Trophoblast cell (in vitro differentiated cells and primary cell): Measurements from ENCODE around the gene MT3.

Experiments
- DNase-seq, 2 donors: peaks; one replicate each; pipeline ENCODE4 v3.0.0-alpha.2; 2016
- H2AFZ ChIP-seq: 2 replicates; pipeline ENCODE4 v1.6.1; 2013; ENCODE audit warnings: low read length, moderate library complexity, mild to moderate bottlenecking; ENCODE audit not compliant: insufficient read depth, poor library complexity
- H2AK5ac ChIP-seq: 2 replicates; pipeline ENCODE4 v1.6.1; 2013; ENCODE audit warnings: mild to moderate bottlenecking, low read length
- H2BK120ac ChIP-seq: 2 replicates; pipeline ENCODE4 v1.6.1; 2013; ENCODE audit warnings: low read length, mild to moderate bottlenecking, moderate library complexity; ENCODE audit not compliant: insufficient read depth, poor library complexity
- H2BK12ac ChIP-seq: 2 replicates; pipeline ENCODE4 v1.6.1; 2013; ENCODE audit warnings: mild to moderate bottlenecking, low read length, moderate library complexity
- H2BK5ac ChIP-seq: 2 replicates; pipeline ENCODE4 v1.6.1; 2013; ENCODE audit warnings: low read length, low read depth, moderate library complexity, mild to moderate bottlenecking; ENCODE audit not compliant: poor library complexity
- H3K14ac ChIP-seq: 2 replicates; pipeline ENCODE4 v1.6.1; 2013; ENCODE audit warnings: mild to moderate bottlenecking, low read length
- H3K18ac ChIP-seq: 2 replicates; pipeline ENCODE4 v1.6.1; 2013; ENCODE audit warnings: mild to moderate bottlenecking, low read length
- H3K23ac ChIP-seq: 2 replicates; pipeline ENCODE4 v1.6.1; 2013; ENCODE audit warnings: low read length
- H3K27ac ChIP-seq: 2 replicates; pipeline ENCODE4 v1.5.1; 2013; ENCODE audit warnings: low read depth, mild to moderate bottlenecking, inconsistent platforms, low read length, moderate library complexity
- H3K27me3 ChIP-seq: 2 replicates; pipeline ENCODE4 v1.6.1; 2013; ENCODE audit warnings: inconsistent platforms, mild to moderate bottlenecking, low read length, moderate library complexity; ENCODE audit not compliant: insufficient read depth
- H3K36me3 ChIP-seq, 2 experiments: 1 replicate in 1 of 2; 2 replicates in 1 of 2; pipeline ENCODE4 v1.6.1; 2013; ENCODE audit warnings: low read length in 2 of 2, mild to moderate bottlenecking in 2 of 2, moderate library complexity in 1 of 2; ENCODE audit not compliant: insufficient read depth in 2 of 2, control insufficient read depth in 1 of 2
- H3K4ac ChIP-seq: 2 replicates; pipeline ENCODE4 v1.6.1; 2013; ENCODE audit warnings: low read depth, mild to moderate bottlenecking, low read length, moderate library complexity
- H3K4me1 ChIP-seq, 2 experiments: 1 replicate in 1 of 2; 2 replicates in 1 of 2; pipeline ENCODE4 v1.6.1; 2013; ENCODE audit warnings: low read length in 2 of 2, mild to moderate bottlenecking in 2 of 2, moderate library complexity in 1 of 2; ENCODE audit not compliant: insufficient read depth in 2 of 2, control insufficient read depth in 1 of 2
- H3K4me2 ChIP-seq: 2 replicates; pipeline ENCODE4 v1.6.1; 2013; ENCODE audit warnings: inconsistent platforms, mild to moderate bottlenecking, low read length, moderate library complexity
- H3K4me3 ChIP-seq: 2 replicates; pipeline ENCODE4 v1.5.1; 2013; ENCODE audit warnings: mild to moderate bottlenecking, low read depth, low read length, inconsistent platforms
- H3K79me1 ChIP-seq: one replicate; pipeline ENCODE4 v1.6.1; 2013; ENCODE audit warnings: low read length
- H3K79me2 ChIP-seq: 2 replicates; pipeline ENCODE4 v1.6.1; 2013; ENCODE audit warnings: low read length, mild to moderate bottlenecking; ENCODE audit not compliant: control insufficient read depth, insufficient read depth, poor library complexity
- H3K9ac ChIP-seq: 2 replicates; pipeline ENCODE4 v1.6.1; 2013; ENCODE audit warnings: mild to moderate bottlenecking, low read length
- H3K9me3 ChIP-seq: 2 replicates; pipeline ENCODE4 v1.6.1; 2013; ENCODE audit warnings: low read depth, mild to moderate bottlenecking, control low read depth, inconsistent platforms, low read length; ENCODE audit not compliant: insufficient read depth
- H4K12ac ChIP-seq: 2 replicates; pipeline ENCODE4 v1.6.1; 2013; ENCODE audit warnings: low read depth, mild to moderate bottlenecking, low read length, moderate library complexity
- H4K8ac ChIP-seq: 2 replicates; pipeline ENCODE4 v1.6.1; 2013; ENCODE audit warnings: low read depth, mild to moderate bottlenecking, low read length, moderate library complexity
- H4K91ac ChIP-seq: one replicate; pipeline ENCODE4 v1.6.1; 2013; ENCODE audit warnings: low read depth, mild to moderate bottlenecking, low read length, moderate library complexity
- WGBS: extraction: QIAGEN DNeasy Blood & Tissue Kit; methylation state at CpG from one replicate; pipeline ENCODE4 v1.1.7; 2013; ENCODE audit warnings: missing lambda C conversion rate; ENCODE audit not compliant: insufficient read length, insufficient coverage; ENCODE audit errors: extremely low coverage; 5-methylcytosine and 5-hydroxymethylcytosine counted together

MT3 gene

DNA sequence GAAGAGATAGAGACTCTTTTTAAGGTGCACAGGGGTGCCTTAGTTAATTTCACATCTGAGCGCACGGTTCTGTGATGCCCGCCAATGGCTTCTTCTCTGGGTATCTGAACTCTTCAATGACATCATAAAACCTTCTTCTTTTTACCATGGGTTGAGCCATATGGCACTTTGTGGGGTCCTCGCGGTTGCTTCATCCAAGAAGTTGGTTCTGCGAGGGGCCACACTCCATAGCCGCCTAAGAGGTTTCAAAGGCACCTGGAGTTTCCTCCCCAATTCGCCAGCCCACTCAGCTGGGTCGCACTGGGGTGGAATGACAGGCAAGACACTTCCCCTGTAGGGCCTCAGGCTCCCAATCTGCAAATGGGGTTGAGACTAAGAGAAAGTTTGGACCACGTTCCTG is 34.9 kb upstream of the MT3 start:
- H3K27ac ChIP-seq, result no peak overlapping the region
- no peak overlapping the region for H3K9ac ChIP-seq
- H2BK120ac ChIP-seq, result no peak overlapping the region
- no peak overlapping the region for H3K4me3 ChIP-seq
- H3K18ac ChIP-seq, result no peak overlapping the region
- no peaks in the 10 kb centered on the region for H3K27me3 ChIP-seq
- no peak overlapping the region for H2AK5ac ChIP-seq
- H4K8ac ChIP-seq, result no peak overlapping the region
- H2BK5ac ChIP-seq, result no peak overlapping the region
- H4K91ac ChIP-seq, result no peak overlapping the region
- H2AFZ ChIP-seq, result no peak overlapping the region
- H3K4me2 ChIP-seq, result no peak overlapping the region
- H3K4ac ChIP-seq, result no peak overlapping the region
- H3K79me2 ChIP-seq, result no peaks in the 10 kb centered on the region
- WGBS, result no CpG with 5 or more reads among the region's 10 CpGs
- no peak overlapping the region for H2BK12ac ChIP-seq
- H3K9me3 ChIP-seq, result peaks cover 2% of the 10 kb centered on the region
- H3K4me1 ChIP-seq, result no peaks in the 10 kb centered on the region
- H3K36me3 ChIP-seq, result no peaks in the 10 kb centered on the region
- H4K12ac ChIP-seq, result no peak overlapping the region
- no peak for DNase-seq
- H3K79me1 ChIP-seq, result no peaks in the 10 kb centered on the region
- no peak overlapping the region for H3K14ac ChIP-seq
- no peak overlapping the region for H3K23ac ChIP-seq

DNA sequence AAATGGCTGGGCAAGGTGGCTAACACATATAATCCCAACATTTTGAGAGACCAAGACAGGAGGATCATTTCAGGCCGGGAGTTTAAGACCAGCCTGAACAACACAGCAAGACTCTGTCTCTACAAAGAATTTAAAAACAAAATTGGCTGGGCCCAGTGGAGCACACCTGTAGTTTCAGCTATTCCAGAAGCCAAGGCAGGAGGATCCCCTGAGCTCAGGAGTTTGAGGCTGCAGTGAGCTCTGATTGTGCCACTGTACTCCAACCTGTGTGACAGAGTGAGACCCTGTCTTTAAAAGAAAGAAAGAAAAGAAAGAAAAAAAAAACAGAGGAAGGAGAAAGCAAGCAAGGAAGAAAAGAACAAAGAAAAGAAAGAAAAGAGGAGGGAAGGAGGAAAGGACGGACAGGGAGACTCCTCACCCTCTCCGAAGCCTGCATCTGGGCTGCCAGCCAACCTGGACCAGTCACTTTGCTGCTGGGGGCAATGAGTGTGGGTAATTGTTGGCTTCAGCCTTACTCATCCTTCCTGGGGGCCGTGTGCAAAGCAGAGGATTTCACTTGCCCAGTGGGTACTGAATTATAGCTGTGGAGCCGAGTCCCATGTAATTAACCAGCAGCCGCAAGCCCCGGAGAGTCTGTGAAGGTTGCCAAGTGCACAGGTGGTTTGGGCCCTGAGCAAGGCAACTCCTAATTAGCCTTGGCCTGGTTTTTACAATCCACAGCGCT is 31.1 kb upstream of the MT3 start:
- H4K12ac ChIP-seq, result no peak overlapping the region
- WGBS, result no CpG with 5 or more reads among the region's 8 CpGs
- no peak for DNase-seq
- no peak overlapping the region for H4K91ac ChIP-seq
- no peak overlapping the region for H3K18ac ChIP-seq
- H3K27ac ChIP-seq, result no peak overlapping the region
- H3K79me2 ChIP-seq, result no peaks in the 10 kb centered on the region
- H3K4me1 ChIP-seq, result no peaks in the 10 kb centered on the region
- no peak overlapping the region for H3K4me2 ChIP-seq
- no peaks in the 10 kb centered on the region for H3K79me1 ChIP-seq
- H3K4ac ChIP-seq, result no peak overlapping the region
- no peak overlapping the region for H3K4me3 ChIP-seq
- H2BK120ac ChIP-seq, result no peak overlapping the region
- H2AFZ ChIP-seq, result no peak overlapping the region
- no peak overlapping the region for H2BK12ac ChIP-seq
- H3K9ac ChIP-seq, result no peak overlapping the region
- H3K14ac ChIP-seq, result no peak overlapping the region
- H3K36me3 ChIP-seq, result no peaks in the 10 kb centered on the region
- H3K9me3 ChIP-seq, result no peaks in the 10 kb centered on the region
- no peak overlapping the region for H4K8ac ChIP-seq
- no peaks in the 10 kb centered on the region for H3K27me3 ChIP-seq
- H2BK5ac ChIP-seq, result no peak overlapping the region
- no peak overlapping the region for H3K23ac ChIP-seq
- no peak overlapping the region for H2AK5ac ChIP-seq

DNA sequence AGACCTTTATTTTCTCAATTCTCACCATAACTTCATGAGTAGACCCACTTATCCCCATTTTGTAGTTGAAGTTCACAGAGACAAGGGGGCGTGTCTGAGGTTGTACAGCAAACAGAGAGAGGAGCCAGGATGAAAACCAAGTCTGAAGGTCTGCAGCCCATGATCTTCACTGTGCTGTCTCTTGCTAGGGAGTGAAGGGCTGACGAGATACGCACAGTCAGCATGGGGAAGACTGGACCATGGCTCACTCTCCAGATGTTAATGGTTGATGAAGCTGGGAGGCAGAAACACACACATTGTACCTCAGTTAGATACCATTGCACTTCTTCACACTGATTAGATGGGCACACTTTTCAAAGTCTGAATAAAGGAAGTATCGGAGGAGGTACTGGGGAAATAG is 30.2 kb upstream of the MT3 start:
- Histone ChIP-seq H3K4ac (no peak overlapping the region), H3K23ac (no peak overlapping the region), H2BK120ac (no peak overlapping the region), H4K8ac (no peak overlapping the region), H3K18ac (no peak overlapping the region), H3K14ac (no peak overlapping the region), H2AFZ (no peak overlapping the region), H3K36me3 (no peaks in the 10 kb centered on the region), H3K4me2 (no peak overlapping the region), H4K12ac (no peak overlapping the region), H3K27me3 (no peaks in the 10 kb centered on the region), H3K79me2 (no peaks in the 10 kb centered on the region), H2BK5ac (no peak overlapping the region), H4K91ac (no peak overlapping the region), H2BK12ac (no peak overlapping the region), H3K4me1 (no peaks in the 10 kb centered on the region), H3K9me3 (no peaks in the 10 kb centered on the region), H3K79me1 (no peaks in the 10 kb centered on the region), H3K27ac (no peak overlapping the region), H3K4me3 (no peak overlapping the region), H2AK5ac (no peak overlapping the region), H3K9ac (no peak overlapping the region)
- no CpG with 5 or more reads among the region's 4 CpGs for WGBS
- DNase-seq, result no peak

DNA sequence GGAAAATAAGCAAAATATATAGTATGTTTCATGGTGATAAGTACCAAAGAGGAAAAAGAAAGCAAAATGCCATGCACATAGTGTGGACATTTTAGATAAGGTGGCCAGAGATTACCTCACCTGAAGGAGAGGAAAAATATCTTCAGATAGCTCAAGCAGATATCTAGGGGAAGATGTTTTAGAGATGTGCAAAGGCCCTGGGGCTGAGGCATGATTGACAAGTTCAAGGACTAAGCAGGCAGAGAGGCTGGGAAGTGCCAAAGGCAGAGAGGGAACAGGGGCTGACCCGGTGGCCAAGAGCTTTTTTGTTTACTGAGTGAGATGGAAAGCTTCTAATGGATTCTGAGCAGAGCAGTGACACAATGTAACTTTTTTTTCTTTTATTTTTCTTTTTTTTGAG is 28.9 kb upstream of the MT3 start:
- no peak overlapping the region for H2AK5ac ChIP-seq
- H4K12ac ChIP-seq, result no peak overlapping the region
- H3K18ac ChIP-seq, result no peak overlapping the region
- no peaks in the 10 kb centered on the region for H3K4me1 ChIP-seq
- H3K79me1 ChIP-seq, result no peaks in the 10 kb centered on the region
- DNase-seq, result peak; percentile 84 to 90
- no peak overlapping the region for H4K91ac ChIP-seq
- no peak overlapping the region for H3K4ac ChIP-seq
- no peak overlapping the region for H3K14ac ChIP-seq
- H3K27ac ChIP-seq, result no peak overlapping the region
- no peak overlapping the region for H2BK5ac ChIP-seq
- no peak overlapping the region for H3K23ac ChIP-seq
- H4K8ac ChIP-seq, result no peak overlapping the region
- no peaks in the 10 kb centered on the region for H3K27me3 ChIP-seq
- H3K9me3 ChIP-seq, result peaks cover 4% of the 10 kb centered on the region
- no CpG with 5 or more reads among the region's 1 CpG for WGBS
- H3K4me3 ChIP-seq, result no peak overlapping the region
- H3K4me2 ChIP-seq, result no peak overlapping the region
- no peak overlapping the region for H2AFZ ChIP-seq
- H2BK12ac ChIP-seq, result no peak overlapping the region
- no peak overlapping the region for H3K9ac ChIP-seq
- H3K36me3 ChIP-seq, result no peaks in the 10 kb centered on the region
- no peaks in the 10 kb centered on the region for H3K79me2 ChIP-seq
- no peak overlapping the region for H2BK120ac ChIP-seq
